Psoas muscle (tissue), 8 donors: ENCODE data around the gene OSBPL8. TPM values are rescaled to one million over a fixed set of nuclear protein-coding genes. Genes with fewer than 3 reads are reported as not detected.

ENCODE experiments used
- ATAC-seq, 4 donors: fragments of 200-7000 bp; cut with Tn5 transposase; one replicate each; pipeline ENCODE4 v1.9.1; 2020; ENCODE audit warnings: moderate library complexity in 3 of 4, mild to moderate bottlenecking in 2 of 4
- DNase-seq, 2 donors: peaks; one replicate each; pipeline ENCODE4 v3.0.0-alpha.2; 2020
- H3K27ac ChIP-seq: fragments of 200-600 bp; one replicate; pipeline ENCODE4 v1.8.0; 2022
- H3K27me3 ChIP-seq, 3 donors: fragments of 200-600 bp in 1 of 3; one replicate each; pipeline versions ENCODE4 v1.6.1 to v1.8.0; 2013 to 2022; ENCODE audit warnings: low read length in 2 of 3, mild to moderate bottlenecking in 2 of 3, moderate library complexity in 1 of 3; ENCODE audit not compliant: insufficient read depth in 3 of 3
- H3K36me3 ChIP-seq, 2 donors: fragments of 200-600 bp in 1 of 2; one replicate each; pipeline versions ENCODE4 v1.6.1 to v1.8.0; 2013 to 2022; ENCODE audit warnings: low read depth in 1 of 2, mild to moderate bottlenecking in 1 of 2, moderate library complexity in 1 of 2; ENCODE audit not compliant: insufficient read depth in 1 of 2
- H3K4me1 ChIP-seq: fragments of 200-600 bp; one replicate; pipeline ENCODE4 v1.8.0; 2022
- H3K4me3 ChIP-seq: fragments of 200-600 bp; one replicate; pipeline ENCODE4 v1.8.0; 2022; ENCODE audit warnings: mild to moderate bottlenecking
- H3K9me3 ChIP-seq: fragments of 200-600 bp; one replicate; pipeline ENCODE4 v1.8.0; 2022
- WGBS, 3 donors: extraction: QIAGEN DNeasy Blood & Tissue Kit; methylation state at CpG; one replicate each; pipeline versions ENCODE4 v1.1.6 to v1.1.7; 2013; 5-methylcytosine and 5-hydroxymethylcytosine counted together
- intact Hi-C, 2 donors: fragments of 100-400 bp; cut with DNase I; formaldehyde crosslinking; loops; one replicate each; pipeline versions ENCODE4 v1.11.0 to v1.14.2; 2022
- polyA plus RNA-seq, 3 donors: library from polyadenylated mRNA; stranded (reverse); fragments of 200-250 nt; gene quantifications; one replicate each; pipeline ENCODE4 v1.2.3, GENCODE V29; 2013
- total RNA-seq, 4 donors: library from RNA; stranded (reverse); fragmentation: NEBNext Ultra II Directional in 2 of 4; extraction: Animal tissue kit (Norgen Biotek cat#: 25700) in 2 of 4; gene quantifications; one replicate each; pipeline versions ENCODE4 v1.2.1 to v1.2.4, GENCODE V29; 2021 to 2023
- TF ChIP-seq, protein P1 (sequence below): fragments of 200-600 bp; IDR thresholded peaks from one replicate; pipeline ENCODE4 v1.8.0; 2022; ENCODE audit warnings: antibody characterized with exemption
- donor health status: healthy with polysubstance abuse.
- donor health status: DM: no; HTN: no; CAD: no; lungs with moderate emphysema.
- donor health status: Bipolar disorder and iron deficiency.
- donor health status: healthy.
- donor health status: DM: yes; HTN: yes; CAD: no.
- donor health status: DM: no; HTN: no; CAD: no.
- donor health status: DM: no; HTN: no; CAD: no.
- donor health status: DM: yes; HTN: yes; CAD: no.

Gene OSBPL8
- total and polyA plus RNA-seq, 7 donors = 9.2 to 64.3 (median 39.5) TPM

GRCh38 chr12:76356071-76356470 is 203.5 kb downstream of the OSBPL8 start:
- intact Hi-C loops = loop anchor here in 1 of 2 donors (10.0 kb wide), 1 partner anchor 851 kb away; no protein-coding TSS in a partner anchor
- Histone ChIP-seq H3K9me3 (no peaks in the 10 kb centered on the region), H3K27ac (no peak overlapping the region), H3K4me3 (no peak overlapping the region), H3K36me3 (peaks cover 0 to 60% of the 10 kb centered on the region in 2 donors), H3K27me3 (no peaks in the 10 kb centered on the region), H3K4me1 (no peaks in the 10 kb centered on the region)
- ATAC-seq (no peak), DNase-seq (no peak)
- TF ChIP-seq, protein P1, sequence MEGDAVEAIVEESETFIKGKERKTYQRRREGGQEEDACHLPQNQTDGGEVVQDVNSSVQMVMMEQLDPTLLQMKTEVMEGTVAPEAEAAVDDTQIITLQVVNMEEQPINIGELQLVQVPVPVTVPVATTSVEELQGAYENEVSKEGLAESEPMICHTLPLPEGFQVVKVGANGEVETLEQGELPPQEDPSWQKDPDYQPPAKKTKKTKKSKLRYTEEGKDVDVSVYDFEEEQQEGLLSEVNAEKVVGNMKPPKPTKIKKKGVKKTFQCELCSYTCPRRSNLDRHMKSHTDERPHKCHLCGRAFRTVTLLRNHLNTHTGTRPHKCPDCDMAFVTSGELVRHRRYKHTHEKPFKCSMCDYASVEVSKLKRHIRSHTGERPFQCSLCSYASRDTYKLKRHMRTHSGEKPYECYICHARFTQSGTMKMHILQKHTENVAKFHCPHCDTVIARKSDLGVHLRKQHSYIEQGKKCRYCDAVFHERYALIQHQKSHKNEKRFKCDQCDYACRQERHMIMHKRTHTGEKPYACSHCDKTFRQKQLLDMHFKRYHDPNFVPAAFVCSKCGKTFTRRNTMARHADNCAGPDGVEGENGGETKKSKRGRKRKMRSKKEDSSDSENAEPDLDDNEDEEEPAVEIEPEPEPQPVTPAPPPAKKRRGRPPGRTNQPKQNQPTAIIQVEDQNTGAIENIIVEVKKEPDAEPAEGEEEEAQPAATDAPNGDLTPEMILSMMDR = no peak
- WGBS, 3 donors = 85 to 100% (median 98%) methylated on average over 1 of the region's 1 CpG

DNA sequence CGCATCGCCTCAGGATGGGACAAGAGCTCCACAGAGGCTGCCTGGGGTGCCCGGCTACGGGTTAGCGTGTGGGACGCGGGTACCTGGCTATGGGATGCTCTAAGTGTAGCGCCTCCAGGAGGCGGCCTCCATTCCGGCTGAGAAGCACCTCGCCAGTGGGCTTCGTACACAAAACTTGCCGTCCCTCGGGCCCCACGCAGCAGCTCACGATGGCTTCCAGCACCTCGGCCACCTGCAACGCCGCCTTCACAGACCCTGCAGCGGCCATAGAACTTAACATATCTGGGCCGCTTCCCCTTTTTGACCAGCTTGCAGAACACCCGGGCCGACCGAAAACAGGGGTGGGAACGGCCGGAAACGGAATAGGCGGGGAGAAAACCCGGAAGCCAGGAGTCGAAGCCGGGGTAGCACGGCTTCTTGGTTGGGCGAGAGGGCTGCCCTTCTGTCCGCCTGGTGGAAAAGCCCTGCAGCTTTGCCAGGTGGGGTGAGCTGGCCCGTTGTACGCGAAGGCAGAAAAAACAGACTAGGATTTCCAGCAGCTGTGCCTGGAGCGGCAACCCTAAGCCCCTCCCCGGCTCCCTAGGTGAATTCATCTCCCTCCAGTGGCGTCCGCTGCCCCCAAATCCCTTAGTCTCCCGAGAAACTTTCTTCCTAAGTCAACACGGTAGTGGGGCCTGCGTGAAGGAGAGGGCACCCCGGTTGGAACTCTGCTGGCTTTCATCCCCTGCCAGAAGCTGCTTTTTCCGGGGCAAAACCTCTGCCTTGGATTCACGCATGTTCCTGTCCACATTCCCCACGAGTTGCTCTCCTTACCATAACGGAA is 211.3 kb downstream of the OSBPL8 start, which contains the start of gene BBS10:
BBS10 (minus strand) TSS at position 337 of the 823 bp plus-strand sequence; CDS start at position 280, 57 bp downstream.
- 1% methylated on average over 48 to 49 of the region's 49 CpGs for WGBS, 3 donors
- H3K9me3 ChIP-seq = no peaks in the 10 kb centered on the region
- peaks cover 21% of the 10 kb centered on the region for H3K4me1 ChIP-seq
- TF ChIP-seq, protein P1 = peak; percentile 36
- H3K27me3 ChIP-seq = no peaks in the 10 kb centered on the region
- peak within 1 kb of the TSS; percentile 86 for H3K27ac ChIP-seq
- H3K36me3 ChIP-seq = peaks cover 0 to 6% of the 10 kb centered on the region in 2 donors
- DNase-seq (peak; percentile 92 to 95), ATAC-seq (peak; percentile 95 to 97 (median 96))
- H3K4me3 ChIP-seq = peak within 1 kb of the TSS; percentile 90
- intact Hi-C loops = loop anchor here (5.0 kb wide), 3 partner anchors 81 to 266 kb away; partner anchors contain the start of gene NAP1L1 (in 2 of the 2)

DNA sequence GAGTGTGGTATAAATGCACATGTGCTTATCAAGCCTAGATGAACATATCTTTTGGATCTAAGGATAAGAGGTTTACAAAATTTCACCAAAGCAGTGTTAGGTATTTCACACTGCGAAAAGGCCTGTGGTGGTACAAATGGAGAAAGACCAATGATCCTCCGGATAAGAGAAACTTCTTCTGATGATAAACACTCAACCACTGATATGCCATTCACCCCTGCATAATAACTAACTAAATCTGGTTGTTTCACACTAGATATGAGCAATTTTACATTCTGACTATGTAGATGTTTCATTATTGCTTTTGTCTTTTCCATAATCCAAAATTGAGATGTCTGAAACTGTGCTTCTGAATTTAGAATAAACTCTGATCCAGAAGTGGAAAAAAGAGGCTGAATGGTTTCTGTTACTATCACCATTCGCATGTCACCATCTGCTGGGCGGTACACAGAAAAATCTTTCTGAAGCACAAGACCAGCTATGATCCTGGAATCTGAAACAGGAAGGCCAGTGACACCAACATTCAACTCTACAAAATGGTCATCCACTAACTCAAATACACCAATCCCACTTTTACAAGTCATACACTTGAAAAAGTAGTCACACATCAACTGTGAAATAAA is 212.7 kb downstream of the OSBPL8 start:
- DNase-seq (no peak), ATAC-seq (peak; percentile 53 to 72 (median 58))
- peak overlapping the region; percentile 86 for H3K27ac ChIP-seq
- H3K4me3 ChIP-seq = peak overlapping the region; percentile 90
- H3K27me3 ChIP-seq = no peaks in the 10 kb centered on the region
- H3K9me3 ChIP-seq = no peaks in the 10 kb centered on the region
- 58 to 61% (median 58%) methylated on average over 4 of the region's 4 CpGs for WGBS, 3 donors
- TF ChIP-seq, protein P1 = no peak
- peaks cover 0 to 6% of the 10 kb centered on the region in 2 donors for H3K36me3 ChIP-seq
- peaks cover 21% of the 10 kb centered on the region for H3K4me1 ChIP-seq
- intact Hi-C loops = loop anchor here (2.0 to 5.0 kb wide), 4 partner anchors 80 to 265 kb away; partner anchors contain the start of gene NAP1L1 (in 2 of the 2)

GRCh38 chr12:76346236-76346635 is 213.3 kb downstream of the OSBPL8 start:
- intact Hi-C loops = loop anchor here (2.0 to 5.0 kb wide), 4 partner anchors 79 to 264 kb away; partner anchors contain the start of gene NAP1L1 (in 2 of the 2)
- Histone ChIP-seq H3K4me3 (no peak overlapping the region), H3K4me1 (peaks cover 21% of the 10 kb centered on the region), H3K9me3 (no peaks in the 10 kb centered on the region), H3K36me3 (peaks cover 0 to 6% of the 10 kb centered on the region in 2 donors), H3K27me3 (no peaks in the 10 kb centered on the region), H3K27ac (no peak overlapping the region)
- DNase-seq (no peak), ATAC-seq (no peak)
- WGBS, 3 donors = 91 to 92% (median 91%) methylated on average over 4 of the region's 4 CpGs
- TF ChIP-seq, protein P1 = no peak
